ENCODE data around the gene ILF3. TPM values are rescaled to one million over a fixed set of nuclear protein-coding genes. Genes with fewer than 3 reads are reported as not detected.

Gene ILF3
- total and polyA plus RNA-seq, 2 experiments from 2014 or later: 573 to 616 TPM

DNA sequence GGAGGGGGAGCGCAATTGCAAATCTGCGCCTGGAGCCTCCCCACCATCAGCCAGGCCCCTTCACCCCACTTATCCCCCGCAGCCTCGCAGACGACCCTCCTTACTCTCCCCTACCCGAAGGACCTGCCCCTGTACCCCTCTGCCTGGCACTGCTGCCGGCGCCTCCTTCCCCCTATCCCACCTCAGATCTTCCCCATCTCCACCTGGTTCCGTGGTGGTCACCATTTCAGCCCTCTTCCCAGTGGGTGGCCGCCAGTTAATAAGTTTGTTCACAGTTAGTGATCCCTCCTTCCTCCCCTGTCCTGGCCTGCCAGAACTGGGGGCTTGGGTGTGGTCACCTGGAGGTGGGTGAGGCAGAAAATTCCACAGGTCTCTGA, 28.4 kb upstream of the ILF3 start (continued):
- TF ChIP-seq, protein P1, sequence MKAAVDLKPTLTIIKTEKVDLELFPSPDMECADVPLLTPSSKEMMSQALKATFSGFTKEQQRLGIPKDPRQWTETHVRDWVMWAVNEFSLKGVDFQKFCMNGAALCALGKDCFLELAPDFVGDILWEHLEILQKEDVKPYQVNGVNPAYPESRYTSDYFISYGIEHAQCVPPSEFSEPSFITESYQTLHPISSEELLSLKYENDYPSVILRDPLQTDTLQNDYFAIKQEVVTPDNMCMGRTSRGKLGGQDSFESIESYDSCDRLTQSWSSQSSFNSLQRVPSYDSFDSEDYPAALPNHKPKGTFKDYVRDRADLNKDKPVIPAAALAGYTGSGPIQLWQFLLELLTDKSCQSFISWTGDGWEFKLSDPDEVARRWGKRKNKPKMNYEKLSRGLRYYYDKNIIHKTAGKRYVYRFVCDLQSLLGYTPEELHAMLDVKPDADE (IDR thresholded peaks at IDR 0.05): no peak
- TF ChIP-seq NANOG (IDR thresholded peaks at IDR 0.05; ENCODE audit: borderline replicate concordance): no peak

DNA sequence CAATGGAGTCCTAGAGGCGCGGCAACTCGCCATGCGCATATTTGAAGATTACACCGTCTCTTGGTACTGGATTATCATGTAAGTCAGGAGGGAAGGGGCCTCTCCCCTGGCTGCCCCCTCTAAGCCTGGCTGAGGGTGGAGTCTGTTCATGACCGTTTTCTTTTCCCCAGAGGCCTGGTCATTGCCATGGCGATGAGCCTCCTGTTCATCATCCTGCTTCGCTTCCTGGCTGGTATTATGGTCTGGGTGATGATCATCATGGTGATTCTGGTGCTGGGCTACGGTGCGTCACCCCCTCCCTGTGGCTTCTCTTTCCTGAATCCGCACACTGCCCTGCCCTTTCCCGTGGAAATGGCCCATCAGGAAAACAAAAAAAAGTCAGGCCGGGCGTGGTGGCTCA, 22.3 kb upstream of the ILF3 start:
- ATAC-seq: no peak
- TF ChIP-seq STAT1 (IDR thresholded peaks at IDR 0.05; ENCODE audit: unreplicated experiment) (no peak), ZNF114 (CRISPR knock-in tag; IDR thresholded peaks at IDR 0.05) (no peak), JUNB (IDR thresholded peaks at IDR 0.05; ENCODE audit: unreplicated experiment) (no peak), CREB1 (CRISPR knock-in tag; IDR thresholded peaks at IDR 0.05; ENCODE audit: low read depth) (no peak), POLR2AphosphoS5 (IDR thresholded peaks at IDR 0.05; ENCODE audit: low read depth) (no peak)
- TF ChIP-seq, protein P1 (IDR thresholded peaks at IDR 0.05): no peak
- no peaks in the 10 kb centered on the region for H3K4me1 ChIP-seq (ENCODE audit: insufficient read depth)
- no peak overlapping the region for H3K27ac ChIP-seq (ENCODE audit: low read depth)
- Mint-ChIP-seq H3K9me3 (no peaks in the 10 kb centered on the region; the same call in 2 of the 3 replicates), H3K27me3 (ENCODE audit: insufficient read depth, low read depth, poor library complexity) (peaks cover 9% of the 10 kb centered on the region), H3K27ac (no peak overlapping the region), H3K4me1 (peaks cover 12% of the 10 kb centered on the region; the same call in 2 of the 3 replicates), H3K36me3 (ENCODE audit: low read depth) (peaks cover 75% of the 10 kb centered on the region), H3K4me3 (no peak overlapping the region)
- no peak overlapping the region for H3K4me2 ChIP-seq
- no peaks in the 10 kb centered on the region for H3K27me3 ChIP-seq (ENCODE audit: insufficient read depth)
- H3K4me3 ChIP-seq: no peak overlapping the region
- peaks cover 7% of the 10 kb centered on the region; the same call in 1 of the 2 replicates for H3F3A ChIP-seq (replicated peaks; ENCODE audit: low read depth)
- no peaks in the 10 kb centered on the region; the same call in 1 of the 2 replicates for H4K20me1 ChIP-seq (replicated peaks; ENCODE audit: insufficient read depth)
- no peak overlapping the region for H2AFZ ChIP-seq
- H3K9me2 ChIP-seq (ENCODE audit: insufficient read depth): no peaks in the 10 kb centered on the region
- no peaks in the 10 kb centered on the region for H3K79me2 ChIP-seq (replicated peaks; ENCODE audit: insufficient read depth)
- no peak for DNase-seq (ENCODE audit: low spot score)
- peaks cover 6% of the 10 kb centered on the region; the same call in 1 of the 2 replicates for H3K36me3 ChIP-seq (ENCODE audit: insufficient read depth)

DNA sequence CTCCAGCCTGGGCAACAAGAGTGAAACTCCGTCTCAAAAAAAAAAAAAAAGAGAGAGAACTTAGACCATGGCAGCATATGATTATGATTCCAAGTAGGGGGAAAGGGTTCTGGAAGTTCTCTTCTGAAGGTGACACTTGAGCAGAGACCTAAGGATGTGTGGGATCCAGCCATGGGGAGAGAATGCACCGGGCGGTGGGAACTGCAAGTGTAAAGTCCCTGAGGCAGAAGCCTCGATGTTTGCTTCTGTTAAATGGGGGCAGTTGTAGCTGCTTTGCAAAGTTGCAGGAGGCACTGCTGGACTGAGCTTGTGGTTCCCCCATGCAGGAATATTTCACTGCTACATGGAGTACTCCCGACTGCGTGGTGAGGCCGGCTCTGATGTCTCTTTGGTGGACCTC, 19.7 kb upstream of the ILF3 start:
- peaks cover 4% of the 10 kb centered on the region; the same call in 1 of the 2 replicates for H4K20me1 ChIP-seq (replicated peaks; ENCODE audit: insufficient read depth)
- DNase-seq (ENCODE audit: low spot score) (no peak), ATAC-seq (no peak)
- H3K36me3 ChIP-seq (ENCODE audit: insufficient read depth): peaks cover 16% of the 10 kb centered on the region; the same call in 1 of the 2 replicates
- no peaks in the 10 kb centered on the region for H3K4me1 ChIP-seq (ENCODE audit: insufficient read depth)
- H2AFZ ChIP-seq: no peak overlapping the region
- no peak overlapping the region for H3K4me3 ChIP-seq
- no peak overlapping the region for H3K4me2 ChIP-seq
- Mint-ChIP-seq H3K9me3 (no peaks in the 10 kb centered on the region; the same call in 2 of the 3 replicates), H3K4me1 (peaks cover 8% of the 10 kb centered on the region; the same call in 2 of the 3 replicates), H3K36me3 (ENCODE audit: low read depth) (peaks cover 79% of the 10 kb centered on the region), H3K27me3 (ENCODE audit: insufficient read depth, low read depth, poor library complexity) (peaks cover 8% of the 10 kb centered on the region), H3K27ac (no peak overlapping the region), H3K4me3 (no peak overlapping the region)
- no peaks in the 10 kb centered on the region for H3K79me2 ChIP-seq (replicated peaks; ENCODE audit: insufficient read depth)
- no peaks in the 10 kb centered on the region for H3K27me3 ChIP-seq (ENCODE audit: insufficient read depth)
- H3F3A ChIP-seq (replicated peaks; ENCODE audit: low read depth): peaks cover 7% of the 10 kb centered on the region; the same call in 1 of the 2 replicates
- no peak overlapping the region for H3K27ac ChIP-seq (ENCODE audit: low read depth)
- no peak for TF ChIP-seq POLR2AphosphoS5 (IDR thresholded peaks at IDR 0.05; ENCODE audit: low read depth)
- TF ChIP-seq, protein P2, sequence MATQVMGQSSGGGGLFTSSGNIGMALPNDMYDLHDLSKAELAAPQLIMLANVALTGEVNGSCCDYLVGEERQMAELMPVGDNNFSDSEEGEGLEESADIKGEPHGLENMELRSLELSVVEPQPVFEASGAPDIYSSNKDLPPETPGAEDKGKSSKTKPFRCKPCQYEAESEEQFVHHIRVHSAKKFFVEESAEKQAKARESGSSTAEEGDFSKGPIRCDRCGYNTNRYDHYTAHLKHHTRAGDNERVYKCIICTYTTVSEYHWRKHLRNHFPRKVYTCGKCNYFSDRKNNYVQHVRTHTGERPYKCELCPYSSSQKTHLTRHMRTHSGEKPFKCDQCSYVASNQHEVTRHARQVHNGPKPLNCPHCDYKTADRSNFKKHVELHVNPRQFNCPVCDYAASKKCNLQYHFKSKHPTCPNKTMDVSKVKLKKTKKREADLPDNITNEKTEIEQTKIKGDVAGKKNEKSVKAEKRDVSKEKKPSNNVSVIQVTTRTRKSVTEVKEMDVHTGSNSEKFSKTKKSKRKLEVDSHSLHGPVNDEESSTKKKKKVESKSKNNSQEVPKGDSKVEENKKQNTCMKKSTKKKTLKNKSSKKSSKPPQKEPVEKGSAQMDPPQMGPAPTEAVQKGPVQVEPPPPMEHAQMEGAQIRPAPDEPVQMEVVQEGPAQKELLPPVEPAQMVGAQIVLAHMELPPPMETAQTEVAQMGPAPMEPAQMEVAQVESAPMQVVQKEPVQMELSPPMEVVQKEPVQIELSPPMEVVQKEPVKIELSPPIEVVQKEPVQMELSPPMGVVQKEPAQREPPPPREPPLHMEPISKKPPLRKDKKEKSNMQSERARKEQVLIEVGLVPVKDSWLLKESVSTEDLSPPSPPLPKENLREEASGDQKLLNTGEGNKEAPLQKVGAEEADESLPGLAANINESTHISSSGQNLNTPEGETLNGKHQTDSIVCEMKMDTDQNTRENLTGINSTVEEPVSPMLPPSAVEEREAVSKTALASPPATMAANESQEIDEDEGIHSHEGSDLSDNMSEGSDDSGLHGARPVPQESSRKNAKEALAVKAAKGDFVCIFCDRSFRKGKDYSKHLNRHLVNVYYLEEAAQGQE (IDR thresholded peaks at IDR 0.05; ENCODE audit: unreplicated experiment): no peak
- no peak for TF ChIP-seq ZNF331 (CRISPR knock-in tag; IDR thresholded peaks at IDR 0.05; ENCODE audit: low read depth)
- TF ChIP-seq JUNB (IDR thresholded peaks at IDR 0.05; ENCODE audit: unreplicated experiment): no peak
- TF ChIP-seq STAT1 (IDR thresholded peaks at IDR 0.05; ENCODE audit: unreplicated experiment): no peak
- no peak for TF ChIP-seq CREB1 (CRISPR knock-in tag; IDR thresholded peaks at IDR 0.05; ENCODE audit: low read depth)
- H3K9me2 ChIP-seq (ENCODE audit: insufficient read depth): no peaks in the 10 kb centered on the region
